ENCODE measurements around the gene NAMPT. TPM values are rescaled to one million over a fixed set of nuclear protein-coding genes. Genes with fewer than 3 reads are reported as not detected.
"Not testable (repeated sequence)": the region's sequence is repeated elsewhere in the genome, so short reads cannot be mapped to it uniquely, and the experiment has no call there.

The NAMPT gene
- total RNA-seq (10 to 100 TPM; 28.4 to 29.5 TPM), polyA plus RNA-seq (10 to 100 TPM; 14.4 to 15.4 (median 15.3) TPM), total RNA-seq (54.5 to 1,350 (median 372) reads per million in 6 experiments)

- peak within 1 kb of the TSS; percentile 89 to 99 (median 98) for H3K27ac Mint-ChIP-seq
- no peak for ATAC-seq
- no peaks in the 10 kb centered on the region for H3K9me3 Mint-ChIP-seq
- H3K36me3 Mint-ChIP-seq: no peaks in the 10 kb centered on the region
- peaks cover 11 to 47% (median 33%) of the 10 kb centered on the region in 4 donors for H3K4me1 Mint-ChIP-seq
- POLR2A ChIA-PET: interaction anchor here (1.0 to 2.4 kb wide), 6 partner anchors 172 to 1606 kb away, joined by 4 to 22 read pairs (median 6); partner anchors contain the start of genes DLD, HBP1, KMT2E and SYPL1
- peak within 1 kb of the TSS; percentile 89 to 98 (median 96) for H3K4me3 Mint-ChIP-seq
- no peaks in the 10 kb centered on the region for H3K27me3 Mint-ChIP-seq
- no peak for DNase-seq
Measured at GRCh38 chr7:106284714-106285050, at the start of gene NAMPT. Gene NAMPT (minus strand): TSS chr7:106284983. CDS start chr7:106284884, 99 bp downstream.

DNA sequence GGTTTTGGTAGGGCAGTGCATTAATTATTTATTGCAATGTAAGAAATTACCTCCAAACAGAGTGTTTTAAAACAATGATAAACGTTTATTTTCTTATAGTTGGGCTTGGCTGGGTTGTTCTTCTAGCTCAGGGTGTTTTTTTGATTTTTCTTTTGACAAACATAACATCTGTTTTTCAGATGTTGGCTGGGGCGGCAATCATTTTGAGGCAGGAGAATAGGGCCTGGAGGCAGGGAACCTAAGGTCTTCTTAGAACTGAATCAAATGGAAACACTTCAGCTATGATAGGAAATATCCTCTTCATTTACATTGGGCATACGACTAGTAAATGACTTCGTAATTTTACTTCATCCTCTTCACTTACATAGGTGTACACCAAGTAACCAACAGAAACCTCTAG is 47.4 kb upstream of the NAMPT start:
- Mint-ChIP-seq H3K4me3 (no peak overlapping the region), H3K4me1 (peaks cover 0 to 1% (median 0%) of the 10 kb centered on the region in 4 donors), H3K27ac (no peak overlapping the region), H3K27me3 (peaks cover 5 to 27% (median 9%) of the 10 kb centered on the region in 5 donors), H3K36me3 (no peaks in the 10 kb centered on the region), H3K9me3 (peaks cover 0 to 13% (median 3%) of the 10 kb centered on the region in 9 donors)
- POLR2A ChIA-PET: no interaction called here
- ATAC-seq: no peak
- DNase-seq: no peak

DNA sequence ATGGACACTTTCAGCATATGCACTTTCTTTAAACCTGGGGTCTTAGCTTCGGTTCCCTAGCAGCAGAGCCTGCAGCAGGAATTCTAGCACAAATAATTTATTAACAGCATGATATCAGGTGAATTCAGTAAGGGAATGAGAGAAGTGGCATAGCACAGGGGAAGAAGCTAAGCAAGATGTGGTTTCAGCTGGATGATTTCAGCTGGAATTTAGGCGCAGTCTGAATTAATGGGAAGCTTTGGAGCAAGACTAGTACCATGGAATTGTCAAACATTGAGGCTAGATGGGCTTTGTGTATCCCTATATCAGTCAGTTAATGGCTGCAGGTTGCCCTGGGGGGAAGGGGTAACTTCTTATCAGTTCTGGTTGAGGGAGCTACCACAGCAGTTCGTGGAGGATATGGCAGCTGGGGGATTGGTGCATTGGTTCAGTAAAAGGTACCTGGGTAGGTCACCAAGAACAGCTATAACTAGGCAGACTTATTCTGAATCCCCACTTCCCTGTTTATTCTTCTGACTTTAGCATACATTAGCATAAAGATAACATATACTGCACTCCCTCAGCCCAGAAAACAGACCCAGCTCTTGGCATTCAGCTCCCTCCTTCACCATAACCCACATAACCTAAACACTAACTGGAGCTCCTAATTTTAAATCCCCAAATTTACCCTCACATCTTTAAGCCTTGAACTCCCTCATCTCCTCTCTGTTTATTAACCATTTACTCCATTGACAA is 46.8 kb upstream of the NAMPT start:
- Mint-ChIP-seq H3K9me3 (peaks cover 0 to 7% (median 0%) of the 10 kb centered on the region in 9 donors), H3K27me3 (peaks cover 5 to 21% (median 9%) of the 10 kb centered on the region in 5 donors), H3K36me3 (no peaks in the 10 kb centered on the region), H3K27ac (no peak overlapping the region), H3K4me3 (no peak overlapping the region), H3K4me1 (peaks cover 0 to 1% (median 0%) of the 10 kb centered on the region in 4 donors)
- POLR2A ChIA-PET: no interaction called here
- ATAC-seq (no peak), DNase-seq (no peak)

DNA sequence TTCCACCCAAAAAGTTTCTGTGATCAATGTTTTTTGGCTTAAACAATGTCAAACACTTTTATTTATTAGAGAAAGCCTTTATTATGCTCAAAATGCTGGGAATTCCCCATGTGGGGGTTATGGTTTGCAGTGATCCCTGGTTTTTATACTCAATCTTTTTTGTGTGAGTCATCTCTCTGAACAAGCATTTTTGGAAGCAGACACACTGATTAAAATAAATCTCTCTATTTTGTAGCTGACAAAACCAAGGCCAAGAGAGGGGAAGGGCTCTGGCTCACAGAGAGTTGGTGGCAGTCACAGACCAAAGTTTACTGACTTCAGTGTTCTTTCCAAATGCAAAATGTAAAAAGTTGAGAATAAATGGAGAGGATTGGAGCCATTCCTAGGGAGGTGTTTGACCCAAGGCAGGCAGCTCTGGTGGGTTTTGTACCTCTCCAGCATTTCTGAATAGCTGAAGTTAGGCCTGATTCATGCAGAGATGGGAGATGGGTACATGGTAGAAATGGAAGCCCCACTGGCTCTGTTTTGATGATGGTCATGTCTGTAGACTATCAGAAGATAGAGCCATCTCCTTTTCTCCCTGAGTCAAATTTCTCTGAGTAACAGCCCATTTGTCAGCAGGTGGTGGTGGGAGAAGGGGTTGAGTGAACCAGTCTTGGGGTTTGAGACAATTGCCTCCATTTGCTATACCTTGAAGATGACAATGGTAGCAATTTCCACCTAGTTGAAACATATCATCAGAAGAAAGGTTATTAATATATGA is 45.4 kb upstream of the NAMPT start:
- no peaks in the 10 kb centered on the region for H3K36me3 Mint-ChIP-seq
- H3K4me1 Mint-ChIP-seq: peaks cover 0 to 1% (median 0%) of the 10 kb centered on the region in 4 donors
- peaks cover 2 to 21% (median 8%) of the 10 kb centered on the region in 5 donors for H3K27me3 Mint-ChIP-seq
- DNase-seq (no peak), ATAC-seq (no peak)
- no peak overlapping the region for H3K4me3 Mint-ChIP-seq
- H3K27ac Mint-ChIP-seq: no peak overlapping the region
- H3K9me3 Mint-ChIP-seq: peaks cover 0 to 2% (median 0%) of the 10 kb centered on the region in 9 donors
- POLR2A ChIA-PET: no interaction called here

- Mint-ChIP-seq H3K27ac (no peak overlapping the region), H3K27me3 (peaks cover 1 to 21% (median 8%) of the 10 kb centered on the region in 5 donors), H3K4me1 (peaks cover 0 to 1% (median 0%) of the 10 kb centered on the region in 4 donors), H3K9me3 (peaks cover 0 to 4% (median 0%) of the 10 kb centered on the region in 9 donors), H3K36me3 (no peaks in the 10 kb centered on the region), H3K4me3 (no peak overlapping the region)
- ATAC-seq: no peak
- DNase-seq: no peak
- POLR2A ChIA-PET: no interaction called here
Measured at GRCh38 chr7:106329408-106329807, 44.6 kb upstream of the NAMPT start.

- DNase-seq (no peak), ATAC-seq (no peak)
- H3K27ac Mint-ChIP-seq: no peak overlapping the region
- POLR2A ChIA-PET: no interaction called here
- H3K36me3 Mint-ChIP-seq: no peaks in the 10 kb centered on the region
- peaks cover 1 to 17% (median 6%) of the 10 kb centered on the region in 5 donors for H3K27me3 Mint-ChIP-seq
- H3K4me1 Mint-ChIP-seq: peaks cover 0 to under 1% (median 0%) of the 10 kb centered on the region in 4 donors
- H3K4me3 Mint-ChIP-seq: no peak overlapping the region
- peaks cover 0 to 4% (median 0%) of the 10 kb centered on the region in 9 donors for H3K9me3 Mint-ChIP-seq
Measured at GRCh38 chr7:106327538-106328481, 43.0 kb upstream of the NAMPT start.

GRCh38 chr7:106326594-106327537 is 42.1 kb upstream of the NAMPT start:
- no peak for DNase-seq
- Mint-ChIP-seq H3K27me3 (peaks cover 2 to 20% (median 4%) of the 10 kb centered on the region in 5 donors), H3K9me3 (peaks cover 0 to 8% (median 0%) of the 10 kb centered on the region in 9 donors), H3K36me3 (no peaks in the 10 kb centered on the region), H3K4me3 (no peak overlapping the region), H3K27ac (no peak overlapping the region), H3K4me1 (no peaks in the 10 kb centered on the region)
- POLR2A ChIA-PET: no interaction called here
- no peak for ATAC-seq

DNA sequence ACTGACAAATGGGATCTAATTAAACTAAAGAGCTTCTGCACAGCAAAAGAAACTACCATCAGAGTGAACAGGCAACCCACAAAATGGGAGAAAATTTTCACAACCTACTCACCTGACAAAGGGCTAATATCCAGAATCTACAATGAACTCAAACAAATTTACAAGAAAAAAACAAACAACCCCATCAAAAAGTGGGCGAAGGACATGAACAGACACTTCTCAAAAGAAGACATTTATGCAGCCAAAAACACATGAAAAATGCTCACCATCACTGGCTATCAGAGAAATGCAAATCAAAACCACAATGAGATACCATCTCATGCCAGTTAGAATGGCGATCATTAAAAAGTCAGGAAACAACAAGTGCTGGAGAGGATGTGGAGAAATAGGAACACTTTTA is 39.7 kb upstream of the NAMPT start:
- H3K4me3 Mint-ChIP-seq, H3K27ac Mint-ChIP-seq, H3K4me1 Mint-ChIP-seq, DNase-seq, ATAC-seq, H3K9me3 Mint-ChIP-seq, POLR2A ChIA-PET, H3K36me3 Mint-ChIP-seq: not testable (repeated sequence)
- peaks cover 10 to 37% (median 11%) of the 10 kb centered on the region in 5 donors for H3K27me3 Mint-ChIP-seq

- H3K36me3 Mint-ChIP-seq, H3K4me1 Mint-ChIP-seq, H3K27ac Mint-ChIP-seq, POLR2A ChIA-PET, ATAC-seq, DNase-seq, H3K4me3 Mint-ChIP-seq, H3K9me3 Mint-ChIP-seq: not testable (repeated sequence)
- peaks cover 16 to 52% (median 20%) of the 10 kb centered on the region in 5 donors for H3K27me3 Mint-ChIP-seq
Measured at GRCh38 chr7:106320254-106320770, 35.5 kb upstream of the NAMPT start.

DNA sequence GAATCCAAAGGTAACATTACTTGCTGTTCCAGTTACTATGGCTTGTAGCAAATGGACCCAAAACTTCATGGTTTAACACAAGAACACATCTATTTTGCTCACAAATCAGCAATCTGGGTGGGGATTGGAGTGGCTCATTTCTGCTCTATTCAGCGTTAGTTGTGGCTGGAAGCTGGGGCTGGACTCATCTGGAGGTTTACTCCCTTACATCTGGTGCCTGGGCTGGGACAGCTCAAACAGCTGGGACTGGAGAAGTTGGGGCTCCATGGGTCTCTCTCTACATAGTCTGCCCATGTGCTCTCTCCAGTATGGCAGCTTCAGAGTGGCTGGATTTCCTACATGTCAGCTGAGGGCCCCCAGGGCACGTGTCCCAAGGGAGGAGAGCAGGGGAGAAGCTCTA is 33.7 kb upstream of the NAMPT start:
- Mint-ChIP-seq H3K27ac (no peak overlapping the region), H3K36me3 (no peaks in the 10 kb centered on the region), H3K9me3 (peaks cover 0 to 5% (median 0%) of the 10 kb centered on the region in 9 donors), H3K27me3 (peaks cover 16 to 63% (median 26%) of the 10 kb centered on the region in 5 donors), H3K4me3 (no peak overlapping the region), H3K4me1 (peaks cover 0 to 8% (median 2%) of the 10 kb centered on the region in 4 donors)
- no peak for DNase-seq
- POLR2A ChIA-PET: no interaction called here
- ATAC-seq: no peak

GRCh38 chr7:106317971-106318370 is 33.2 kb upstream of the NAMPT start:
- POLR2A ChIA-PET: no interaction called here
- no peak for DNase-seq
- H3K36me3 Mint-ChIP-seq: no peaks in the 10 kb centered on the region
- H3K27me3 Mint-ChIP-seq: peaks cover 16 to 63% (median 26%) of the 10 kb centered on the region in 5 donors
- ATAC-seq: no peak
- peak overlapping the region in 1 of 10 donors; percentile 0 for H3K27ac Mint-ChIP-seq
- peaks cover 0 to 13% (median 2%) of the 10 kb centered on the region in 4 donors for H3K4me1 Mint-ChIP-seq
- H3K4me3 Mint-ChIP-seq: no peak overlapping the region
- peaks cover 0 to 5% (median 0%) of the 10 kb centered on the region in 9 donors for H3K9me3 Mint-ChIP-seq
